ENCODE data around the gene RARB.

Gene RARB

GRCh38 chr3:25386686-25387255, 41.3 kb upstream of the RARB start:
- no peak overlapping the region for H3K4me3 ChIP-seq (ENCODE audit: low read depth, low read length)
- TF ChIP-seq CTCF (IDR thresholded peaks at IDR 0.05; ENCODE audit: borderline replicate concordance, insufficient read depth, low read depth, low read length): no peak

GRCh38 chr3:25390605-25391004, 37.5 kb upstream of the RARB start:
- TF ChIP-seq CTCF (IDR thresholded peaks at IDR 0.05; ENCODE audit: borderline replicate concordance, insufficient read depth, low read depth, low read length): no peak
- H3K4me3 ChIP-seq (ENCODE audit: low read depth, low read length): no peak overlapping the region

GRCh38 chr3:25396251-25396650, 31.8 kb upstream of the RARB start:
- H3K4me3 ChIP-seq (ENCODE audit: low read depth, low read length): no peak overlapping the region
- TF ChIP-seq CTCF (IDR thresholded peaks at IDR 0.05; ENCODE audit: borderline replicate concordance, insufficient read depth, low read depth, low read length): no peak

- H3K4me3 ChIP-seq (ENCODE audit: low read depth, low read length): no peak overlapping the region
- no peak for TF ChIP-seq CTCF (IDR thresholded peaks at IDR 0.05; ENCODE audit: borderline replicate concordance, insufficient read depth, low read depth, low read length)
Measured at GRCh38 chr3:25396686-25397085, 31.4 kb upstream of the RARB start.

GRCh38 chr3:25397150-25397549, 30.9 kb upstream of the RARB start:
- TF ChIP-seq CTCF (IDR thresholded peaks at IDR 0.05; ENCODE audit: borderline replicate concordance, insufficient read depth, low read depth, low read length): no peak
- H3K4me3 ChIP-seq (ENCODE audit: low read depth, low read length): no peak overlapping the region

GRCh38 chr3:25400587-25400986, 27.5 kb upstream of the RARB start:
- TF ChIP-seq CTCF (IDR thresholded peaks at IDR 0.05; ENCODE audit: borderline replicate concordance, insufficient read depth, low read depth, low read length): no peak
- no peak overlapping the region for H3K4me3 ChIP-seq (ENCODE audit: low read depth, low read length)

- TF ChIP-seq CTCF (IDR thresholded peaks at IDR 0.05; ENCODE audit: borderline replicate concordance, insufficient read depth, low read depth, low read length): no peak
- no peak overlapping the region for H3K4me3 ChIP-seq (ENCODE audit: low read depth, low read length)
Measured at GRCh38 chr3:25403968-25404367, 24.1 kb upstream of the RARB start.

Data from GM12875 (cell line).